GM12878 (cell line): Measurements from ENCODE around the gene DONSON. TPM values are rescaled to one million over a fixed set of nuclear protein-coding genes. Genes with fewer than 3 reads are reported as not detected.

Experiments used
- ATF2 ChIP-seq: IDR thresholded peaks from 2 replicates; pipeline ENCODE4 v1.6.1; 2012; ENCODE audit warnings: low read length, inconsistent platforms
- ATF7 ChIP-seq: fragments of 450-650 bp; IDR thresholded peaks from 2 replicates; pipeline ENCODE4 v1.6.1; 2016; ENCODE audit warnings: low read depth, mild to moderate bottlenecking
- CHD2 ChIP-seq: IDR thresholded peaks from 2 replicates; pipeline ENCODE4 v1.6.1; 2011; ENCODE audit warnings: low read depth, low read length, improper control_type of control experiment, borderline replicate concordance
- EP300 ChIP-seq, 2 experiments: fragments of 150-350 bp in 1 of 2; IDR thresholded peaks; 2 replicates each; pipeline ENCODE4 v1.6.1; 2011 to 2012; ENCODE audit warnings: low read depth in 2 of 2, low read length in 2 of 2, borderline replicate concordance in 1 of 2, improper control_type of control experiment in 1 of 2, inconsistent platforms in 1 of 2; ENCODE audit not compliant: control insufficient read depth in 1 of 2
- FOS ChIP-seq: IDR thresholded peaks from 3 replicates; pipeline ENCODE4 v1.6.1; 2011; ENCODE audit warnings: borderline replicate concordance; ENCODE audit not compliant: insufficient read length; ENCODE audit errors: extremely low read depth
- GATAD2B ChIP-seq: fragments of 450-650 bp; conservative IDR thresholded peaks from 2 replicates; pipeline ENCODE4 v1.6.1; 2017; ENCODE audit warnings: low read depth, mild to moderate bottlenecking, moderate library complexity
- HDAC6 ChIP-seq: fragments of 200-600 bp; sonication (generic); IDR thresholded peaks from one replicate; pipeline ENCODE4 v1.8.0; 2017; ENCODE audit warnings: antibody characterized with exemption; ENCODE audit not compliant: unreplicated experiment
- HSF1 ChIP-seq: fragments of 150-350 bp; IDR thresholded peaks from 2 replicates; pipeline ENCODE4 v1.6.1; 2014; ENCODE audit warnings: mild to moderate bottlenecking, low read depth, low read length
- LARP7 ChIP-seq: fragments of 450-650 bp; IDR thresholded peaks from 2 replicates; pipeline ENCODE4 v1.6.1; 2017; ENCODE audit warnings: mild to moderate bottlenecking
- MTA2 ChIP-seq: fragments of 450-650 bp; IDR thresholded peaks from 2 replicates; pipeline ENCODE4 v1.6.1; 2016; ENCODE audit warnings: low read depth, mild to moderate bottlenecking, moderate library complexity
- NKRF ChIP-seq: fragments of 450-650 bp; conservative IDR thresholded peaks from 2 replicates; pipeline ENCODE4 v1.6.1; 2017; ENCODE audit warnings: mild to moderate bottlenecking, moderate library complexity
- NR2C1 ChIP-seq: fragments of 450-650 bp; IDR thresholded peaks from 2 replicates; pipeline ENCODE4 v1.6.1; 2017; ENCODE audit warnings: antibody characterized with exemption, mild to moderate bottlenecking, moderate library complexity
- PAX5 ChIP-seq: IDR thresholded peaks from 2 replicates; pipeline ENCODE4 v1.6.1; 2011; ENCODE audit warnings: low read depth, low read length, borderline replicate concordance
- POLR2AphosphoS2 ChIP-seq: IDR thresholded peaks from 2 replicates; pipeline ENCODE4 v1.6.1; 2011; ENCODE audit warnings: low read depth, mild to moderate bottlenecking, low read length, improper control_type of control experiment, moderate library complexity
- RB1 ChIP-seq: fragments of 450-650 bp; formaldehyde crosslinking; IDR thresholded peaks from 2 replicates; pipeline ENCODE4 v1.6.1; 2017; ENCODE audit warnings: mild to moderate bottlenecking, borderline replicate concordance
- RELB ChIP-seq: fragments of 450-650 bp; IDR thresholded peaks from 2 replicates; pipeline ENCODE4 v1.6.1; 2017; ENCODE audit warnings: low read depth, mild to moderate bottlenecking, moderate library complexity
- SRF ChIP-seq, 2 experiments: IDR thresholded peaks; 2 replicates each; pipeline ENCODE4 v1.6.1; 2011; ENCODE audit warnings: low read depth in 2 of 2, low read length in 2 of 2, mild to moderate bottlenecking in 1 of 2, moderate library complexity in 1 of 2
- TAF1 ChIP-seq: IDR thresholded peaks from 2 replicates; pipeline ENCODE4 v1.6.1; 2011; ENCODE audit warnings: mild to moderate bottlenecking, low read depth, low read length, borderline replicate concordance
- TARDBP ChIP-seq: IDR thresholded peaks from 2 replicates; pipeline ENCODE4 v1.6.1; 2016; ENCODE audit warnings: borderline replicate concordance
- TCF3 ChIP-seq: IDR thresholded peaks from 2 replicates; pipeline ENCODE4 v1.6.1; 2012; ENCODE audit warnings: low read depth, mild to moderate bottlenecking, low read length, borderline replicate concordance; ENCODE audit not compliant: insufficient read depth
- ZNF384 ChIP-seq: IDR thresholded peaks from 2 replicates; pipeline ENCODE4 v1.6.1; 2012; ENCODE audit warnings: low read depth, mild to moderate bottlenecking, low read length, improper control_type of control experiment, borderline replicate concordance
- ZSCAN29 ChIP-seq: fragments of 450-650 bp; IDR thresholded peaks from 2 replicates; pipeline ENCODE4 v1.6.1; 2017; ENCODE audit warnings: mild to moderate bottlenecking, moderate library complexity
- polyA plus RNA-seq, 11 experiments: library from polyadenylated mRNA; depleted of rRNA in 4 of 11; unstranded in 6 of 11; stranded (reverse) in 5 of 11; fragments of >200 nt; fragmentation: Nextera tagmentation in 4 of 11; fragmentation: Illumina TruSeq in 1 of 11; extraction: Ambion mirVana in 4 of 11; extraction: Trizol in 1 of 11; gene quantifications; 1 replicate in 1 of 11; 2 replicates in 10 of 11; pipeline versions ENCODE4 v1.2.1 to v1.2.3, GENCODE V29; 2011 to 2016; ENCODE audit warnings: inconsistent platforms in 2 of 11, missing spikeins in 2 of 11, low read depth in 1 of 11
- total RNA-seq, 4 experiments: library from RNA; depleted of rRNA in 3 of 4; stranded (reverse); fragments of >200 nt in 3 of 4; fragmentation: Illumina TruSeq in 1 of 4; extraction: Trizol in 1 of 4; gene quantifications; 2 replicates each; pipeline versions ENCODE4 v1.2.1 to v1.2.3, GENCODE V29; 2013 to 2021

Gene DONSON
- total and polyA plus RNA-seq, 10 of the 15 experiments (the other 5 are each of a cell fraction or from before 2014, with no cell fraction given) = 13.6 to 51.2 (median 32.2) TPM

- TF ChIP-seq SRF (IDR thresholded peaks at IDR 0.05; ENCODE audit: low read depth in 2 of 2, low read length in 2 of 2) = no peak
- TF ChIP-seq TCF3 = no peak
- no peak for TF ChIP-seq FOS
- no peak for TF ChIP-seq EP300 (IDR thresholded peaks at IDR 0.05; ENCODE audit: borderline replicate concordance in 1 of 2, control insufficient read depth in 1 of 2, low read depth in 2 of 2, low read length in 2 of 2)
- peak; percentile 91 for TF ChIP-seq LARP7
- TF ChIP-seq NKRF = peak; percentile 90; the same call in 1 of the 2 replicates
- TF ChIP-seq HSF1 = 0 out of 2 replicates have a peak, but pooled peaks have one; percentile 10
- no peak for TF ChIP-seq TARDBP
- 0 out of 2 replicates have a peak, but pooled peaks have one; percentile 6 for TF ChIP-seq ZSCAN29
- peak; percentile 88; the same call in 1 of the 2 replicates for TF ChIP-seq GATAD2B
- no peak for TF ChIP-seq ATF7
- TF ChIP-seq PAX5 = no peak
- 0 out of 2 replicates have a peak, but pooled peaks have one; percentile 15 for TF ChIP-seq TAF1
- TF ChIP-seq ZNF384 = no peak
- peak; percentile 84; the same call in 1 of the 2 replicates for TF ChIP-seq POLR2AphosphoS2
- TF ChIP-seq RB1 = peak; percentile 94
- TF ChIP-seq CHD2 = no peak
- no peak for TF ChIP-seq HDAC6
- 0 out of 2 replicates have a peak, but pooled peaks have one; percentile 22 for TF ChIP-seq NR2C1
- TF ChIP-seq ATF2 = no peak
- TF ChIP-seq RELB = no peak
- no peak for TF ChIP-seq MTA2
Measured at GRCh38 chr21:33588485-33589335, at the start of gene DONSON (continued).
